Keratinocyte (primary cell): ENCODE data around the gene MOCS3. TPM values are rescaled to one million over a fixed set of nuclear protein-coding genes. Genes with fewer than 3 reads are reported as not detected.

Experiments
- DNase-seq: peaks from one replicate; pipeline ENCODE4 v3.0.0-alpha.2; 2011; ENCODE audit warnings: low read depth, missing footprints, low spot score
- FAIRE-seq: peaks from 2 replicates; lab custom pipeline; 2011; peaks lifted over from hg19 to GRCh38; lab: Jason Lieb, UNC
- H2AFZ ChIP-seq: 2 replicates; pipeline ENCODE4 v1.6.0; 2012; ENCODE audit warnings: low read length, control low read depth, inconsistent platforms; ENCODE audit not compliant: control insufficient read depth
- H3K27ac ChIP-seq: 2 replicates; pipeline ENCODE4 v1.5.1; 2011; ENCODE audit warnings: low read length; ENCODE audit not compliant: control insufficient read depth, insufficient read depth
- H3K27me3 ChIP-seq: 3 replicates; pipeline ENCODE4 v1.6.0; 2011; ENCODE audit warnings: low read length; ENCODE audit not compliant: control insufficient read depth, insufficient read depth; ENCODE audit errors: extremely low read depth
- H3K36me3 ChIP-seq, 2 experiments: 2 replicates in 1 of 2; 3 replicates in 1 of 2; pipeline ENCODE4 v1.5.1; 2011; ENCODE audit warnings: low read length in 2 of 2, mild to moderate bottlenecking in 1 of 2; ENCODE audit not compliant: control insufficient read depth in 2 of 2, insufficient read depth in 2 of 2; ENCODE audit errors: extremely low read depth in 1 of 2
- H3K4me1 ChIP-seq: 3 replicates; pipeline ENCODE4 v1.5.1; 2011; ENCODE audit warnings: low read length; ENCODE audit not compliant: control insufficient read depth, insufficient read depth; ENCODE audit errors: extremely low read depth
- H3K4me2 ChIP-seq: 3 replicates; pipeline ENCODE4 v1.6.0; 2011; ENCODE audit warnings: low read depth, low read length; ENCODE audit not compliant: control insufficient read depth, insufficient read depth; ENCODE audit errors: extremely low read depth
- H3K4me3 ChIP-seq, 3 experiments: fragments of 200-600 bp in 1 of 3; sonication (generic) in 1 of 3; 2 replicates in 2 of 3; 3 replicates in 1 of 3; pipeline ENCODE4 v1.5.1; 2011 to 2016; ENCODE audit warnings: low read length in 3 of 3, mild to moderate bottlenecking in 3 of 3, control low read depth in 2 of 3, inconsistent platforms in 1 of 3, low read depth in 1 of 3, mixed read lengths in 1 of 3, mixed run types in 1 of 3, moderate library complexity in 1 of 3; ENCODE audit not compliant: control insufficient read depth in 2 of 3, insufficient read depth in 2 of 3; ENCODE audit errors: extremely low read depth in 1 of 3
- H3K79me2 ChIP-seq: 2 replicates; pipeline ENCODE4 v1.6.0; 2012; ENCODE audit warnings: low read length; ENCODE audit not compliant: control insufficient read depth, insufficient read depth
- H3K9ac ChIP-seq: 3 replicates; pipeline ENCODE4 v1.6.0; 2011; ENCODE audit warnings: low read length; ENCODE audit not compliant: control insufficient read depth, insufficient read depth; ENCODE audit errors: extremely low read depth
- H3K9me1 ChIP-seq: 3 replicates; pipeline ENCODE4 v1.6.0; 2011; ENCODE audit warnings: low read length; ENCODE audit not compliant: control insufficient read depth, insufficient read depth; ENCODE audit errors: extremely low read depth
- H3K9me3 ChIP-seq: 2 replicates; pipeline ENCODE4 v1.5.1; 2012; ENCODE audit warnings: low read depth, low read length; ENCODE audit not compliant: control insufficient read depth
- H4K20me1 ChIP-seq: 3 replicates; pipeline ENCODE4 v1.6.0; 2011; ENCODE audit warnings: low read length; ENCODE audit not compliant: control insufficient read depth, insufficient read depth; ENCODE audit errors: extremely low read depth
- CTCF ChIP-seq, 3 experiments: IDR thresholded peaks in 1 of 3; conservative IDR thresholded peaks in 1 of 3; optimal IDR thresholded peaks in 1 of 3; 2 replicates in 2 of 3; 3 replicates in 1 of 3; pipeline versions ENCODE3 to v1.5.1; 2011; ENCODE audit warnings: low read length in 3 of 3, mild to moderate bottlenecking in 3 of 3, moderate library complexity in 2 of 3, control low read depth in 1 of 3, inconsistent platforms in 1 of 3; ENCODE audit not compliant: insufficient read depth in 2 of 3; ENCODE audit errors: extremely low read depth in 1 of 3
- EZH2 ChIP-seq: IDR thresholded peaks from one replicate; pipeline ENCODE4 v1.6.1; 2012; ENCODE audit warnings: inconsistent platforms, mild to moderate bottlenecking, low read length, moderate library complexity
- dilution Hi-C: fragments of 300-500 bp; cut with MboI; formaldehyde crosslinking; loops from one replicate; pipeline ENCODE4 v1.7.0; 2020; ENCODE audit warnings: low sequenced_read_pairs; ENCODE audit not compliant: extremely low pct_ligation_motif_present
- polyA plus RNA-seq, 5 experiments: library from polyadenylated mRNA; depleted of rRNA in 3 of 5; stranded (reverse) in 3 of 5; stranded (forward) in 1 of 5; unstranded in 1 of 5; fragments of >200 nt; gene quantifications; 1 replicate in 1 of 5; 2 replicates in 3 of 5; 3 replicates in 1 of 5; pipeline versions ENCODE4 v1.2.1 to v1.2.3, GENCODE V29; 2011 to 2012; ENCODE audit warnings: missing spikeins in 2 of 5, low read depth in 1 of 5, low replicate concordance in 1 of 5

The MOCS3 gene
- polyA plus RNA-seq, 1 donor (not counting 4 experiments of a cell fraction or from before 2014, with no cell fraction given): 4.0 TPM

GRCh38 chr20:50969912-50970311, 11.3 kb downstream of the MOCS3 start:
- H3K4me1 ChIP-seq: no peaks in the 10 kb centered on the region
- no peak overlapping the region for H3K4me3 ChIP-seq
- no peak overlapping the region for H3K4me2 ChIP-seq
- FAIRE-seq (no peak), DNase-seq (no peak)
- no peaks in the 10 kb centered on the region for H4K20me1 ChIP-seq
- H3K36me3 ChIP-seq: no peaks in the 10 kb centered on the region
- TF ChIP-seq CTCF (optimal IDR thresholded peaks at IDR 0.05 in 1 of 3, IDR thresholded peaks at IDR 0.05 in 1 of 3, conservative IDR thresholded peaks at IDR 0.05 in 1 of 3; ENCODE audit: extremely low read depth in 1 of 3, insufficient read depth in 2 of 3, low read length in 3 of 3) (no peak), EZH2 (no peak)
- no peaks in the 10 kb centered on the region for H3K9me3 ChIP-seq
- H3K9ac ChIP-seq: no peak overlapping the region
- no peak overlapping the region for H2AFZ ChIP-seq
- H3K9me1 ChIP-seq: no peaks in the 10 kb centered on the region
- H3K27ac ChIP-seq: no peak overlapping the region
- no peaks in the 10 kb centered on the region for H3K27me3 ChIP-seq
- H3K79me2 ChIP-seq: no peaks in the 10 kb centered on the region
- dilution Hi-C loops: no loop called here

- Histone ChIP-seq H2AFZ (no peak overlapping the region), H3K9ac (no peak overlapping the region), H3K27me3 (no peaks in the 10 kb centered on the region), H3K4me3 (no peak overlapping the region), H3K4me2 (no peak overlapping the region), H3K27ac (no peak overlapping the region), H3K79me2 (no peaks in the 10 kb centered on the region), H3K4me1 (peaks cover 13% of the 10 kb centered on the region), H3K9me1 (peaks cover 2% of the 10 kb centered on the region), H4K20me1 (no peaks in the 10 kb centered on the region), H3K36me3 (no peaks in the 10 kb centered on the region), H3K9me3 (no peaks in the 10 kb centered on the region)
- no peak for DNase-seq
- TF ChIP-seq CTCF (optimal IDR thresholded peaks at IDR 0.05 in 1 of 3, IDR thresholded peaks at IDR 0.05 in 1 of 3, conservative IDR thresholded peaks at IDR 0.05 in 1 of 3; ENCODE audit: extremely low read depth in 1 of 3, insufficient read depth in 2 of 3, low read length in 3 of 3) (no peak), EZH2 (no peak)
- FAIRE-seq: no peak
- dilution Hi-C loops: no loop called here
These were observed 17.2 kb downstream of the MOCS3 start for GRCh38 chr20:50975701-50976330.
